ENCODE data around the gene CYBA. TPM values are rescaled to one million over a fixed set of nuclear protein-coding genes. Genes with fewer than 3 reads are reported as not detected.

The CYBA gene
- polyA plus RNA-seq, 1 donor (not counting 4 experiments of a cell fraction or from before 2014, with no cell fraction given), result 4.4 TPM

GRCh38 chr16:88684569-88685155 lies 33.8 kb upstream of the CYBA start:
- no peaks in the 10 kb centered on the region for H3K36me3 ChIP-seq (ENCODE audit: control insufficient read depth in 2 of 2, extremely low read depth in 1 of 2, insufficient read depth in 2 of 2, low read length in 2 of 2)
- H3K9ac ChIP-seq (ENCODE audit: control insufficient read depth, extremely low read depth, insufficient read depth, low read length), result no peak overlapping the region
- no peak for DNase-seq (ENCODE audit: low read depth, low spot score)
- H3K9me3 ChIP-seq (ENCODE audit: control insufficient read depth, low read depth, low read length), result no peaks in the 10 kb centered on the region
- H4K20me1 ChIP-seq (ENCODE audit: control insufficient read depth, extremely low read depth, insufficient read depth, low read length), result peaks cover 2% of the 10 kb centered on the region
- peaks cover 14% of the 10 kb centered on the region for H3K4me1 ChIP-seq (ENCODE audit: control insufficient read depth, extremely low read depth, insufficient read depth, low read length)
- no peak overlapping the region for H3K27ac ChIP-seq (ENCODE audit: control insufficient read depth, insufficient read depth, low read length)
- H3K4me2 ChIP-seq (ENCODE audit: control insufficient read depth, extremely low read depth, insufficient read depth, low read depth, low read length), result peak overlapping the region; percentile 85
- no peak for FAIRE-seq
- no peak overlapping the region for H3K4me3 ChIP-seq (ENCODE audit: control insufficient read depth in 2 of 3, extremely low read depth in 1 of 3, insufficient read depth in 2 of 3, low read depth in 1 of 3, low read length in 3 of 3)
- H3K27me3 ChIP-seq (ENCODE audit: control insufficient read depth, extremely low read depth, insufficient read depth, low read length), result peaks cover 58% of the 10 kb centered on the region
- H2AFZ ChIP-seq (ENCODE audit: control insufficient read depth, low read length), result no peak overlapping the region
- dilution Hi-C loops (cut with MboI; ENCODE audit: extremely low pct_ligation_motif_present, low sequenced_read_pairs), result no loop called here
- no peaks in the 10 kb centered on the region for H3K9me1 ChIP-seq (ENCODE audit: control insufficient read depth, extremely low read depth, insufficient read depth, low read length)
- no peak for TF ChIP-seq EZH2 (IDR thresholded peaks at IDR 0.05; ENCODE audit: low read length)
- TF ChIP-seq, protein P1, sequence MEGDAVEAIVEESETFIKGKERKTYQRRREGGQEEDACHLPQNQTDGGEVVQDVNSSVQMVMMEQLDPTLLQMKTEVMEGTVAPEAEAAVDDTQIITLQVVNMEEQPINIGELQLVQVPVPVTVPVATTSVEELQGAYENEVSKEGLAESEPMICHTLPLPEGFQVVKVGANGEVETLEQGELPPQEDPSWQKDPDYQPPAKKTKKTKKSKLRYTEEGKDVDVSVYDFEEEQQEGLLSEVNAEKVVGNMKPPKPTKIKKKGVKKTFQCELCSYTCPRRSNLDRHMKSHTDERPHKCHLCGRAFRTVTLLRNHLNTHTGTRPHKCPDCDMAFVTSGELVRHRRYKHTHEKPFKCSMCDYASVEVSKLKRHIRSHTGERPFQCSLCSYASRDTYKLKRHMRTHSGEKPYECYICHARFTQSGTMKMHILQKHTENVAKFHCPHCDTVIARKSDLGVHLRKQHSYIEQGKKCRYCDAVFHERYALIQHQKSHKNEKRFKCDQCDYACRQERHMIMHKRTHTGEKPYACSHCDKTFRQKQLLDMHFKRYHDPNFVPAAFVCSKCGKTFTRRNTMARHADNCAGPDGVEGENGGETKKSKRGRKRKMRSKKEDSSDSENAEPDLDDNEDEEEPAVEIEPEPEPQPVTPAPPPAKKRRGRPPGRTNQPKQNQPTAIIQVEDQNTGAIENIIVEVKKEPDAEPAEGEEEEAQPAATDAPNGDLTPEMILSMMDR (optimal IDR thresholded peaks at IDR 0.05 in 1 of 3, IDR thresholded peaks at IDR 0.05 in 1 of 3, conservative IDR thresholded peaks at IDR 0.05 in 1 of 3; ENCODE audit: extremely low read depth in 1 of 3, insufficient read depth in 2 of 3, low read length in 3 of 3), result no peak
- no peaks in the 10 kb centered on the region for H3K79me2 ChIP-seq (ENCODE audit: control insufficient read depth, insufficient read depth, low read length)

GRCh38 chr16:88681709-88682451 lies 31.0 kb upstream of the CYBA start:
- Histone ChIP-seq H3K4me2 (ENCODE audit: control insufficient read depth, extremely low read depth, insufficient read depth, low read depth, low read length) (no peak overlapping the region), H3K4me3 (ENCODE audit: control insufficient read depth in 2 of 3, extremely low read depth in 1 of 3, insufficient read depth in 2 of 3, low read depth in 1 of 3, low read length in 3 of 3) (no peak overlapping the region), H4K20me1 (ENCODE audit: control insufficient read depth, extremely low read depth, insufficient read depth, low read length) (no peaks in the 10 kb centered on the region), H3K9ac (ENCODE audit: control insufficient read depth, extremely low read depth, insufficient read depth, low read length) (no peak overlapping the region), H3K27ac (ENCODE audit: control insufficient read depth, insufficient read depth, low read length) (no peak overlapping the region), H3K9me3 (ENCODE audit: control insufficient read depth, low read depth, low read length) (no peaks in the 10 kb centered on the region), H3K9me1 (ENCODE audit: control insufficient read depth, extremely low read depth, insufficient read depth, low read length) (no peaks in the 10 kb centered on the region), H2AFZ (ENCODE audit: control insufficient read depth, low read length) (no peak overlapping the region), H3K36me3 (ENCODE audit: control insufficient read depth in 2 of 2, extremely low read depth in 1 of 2, insufficient read depth in 2 of 2, low read length in 2 of 2) (no peaks in the 10 kb centered on the region), H3K79me2 (ENCODE audit: control insufficient read depth, insufficient read depth, low read length) (no peaks in the 10 kb centered on the region), H3K27me3 (ENCODE audit: control insufficient read depth, extremely low read depth, insufficient read depth, low read length) (peaks cover 41% of the 10 kb centered on the region), H3K4me1 (ENCODE audit: control insufficient read depth, extremely low read depth, insufficient read depth, low read length) (peaks cover 11% of the 10 kb centered on the region)
- no peak for DNase-seq (ENCODE audit: low read depth, low spot score)
- no peak for FAIRE-seq
- TF ChIP-seq EZH2 (IDR thresholded peaks at IDR 0.05; ENCODE audit: low read length), result no peak
- TF ChIP-seq, protein P1 (optimal IDR thresholded peaks at IDR 0.05 in 1 of 3, IDR thresholded peaks at IDR 0.05 in 1 of 3, conservative IDR thresholded peaks at IDR 0.05 in 1 of 3; ENCODE audit: extremely low read depth in 1 of 3, insufficient read depth in 2 of 3, low read length in 3 of 3), result no peak
- dilution Hi-C loops (cut with MboI; ENCODE audit: extremely low pct_ligation_motif_present, low sequenced_read_pairs), result no loop called here
